Esophagus muscularis mucosa (tissue), 3 donors: ENCODE data around the gene GRIN2B.

ENCODE experiments used
- POLR2A ChIP-seq: fragments of 450-650 bp; IDR thresholded peaks from one replicate; pipeline ENCODE4 v1.6.1; 2017; ENCODE audit warnings: antibody characterized with exemption, moderate library complexity, mild to moderate bottlenecking, low read depth
- POLR2AphosphoS5 ChIP-seq, 2 donors: sonication (generic); formaldehyde crosslinking; IDR thresholded peaks; one replicate each; pipeline ENCODE4 v1.6.1; 2017; ENCODE audit warnings: antibody characterized with exemption in 2 of 2
- TF ChIP-seq, protein P1 (sequence below), 3 experiments: fragments of 200-600 bp in 2 of 3; fragments of 450-650 bp in 1 of 3; sonication (generic) in 2 of 3; IDR thresholded peaks; one replicate each; pipeline ENCODE4 v1.5.1; 2017 to 2019; ENCODE audit warnings: antibody characterized with exemption in 3 of 3, mild to moderate bottlenecking in 2 of 3, moderate library complexity in 1 of 3

DNA sequence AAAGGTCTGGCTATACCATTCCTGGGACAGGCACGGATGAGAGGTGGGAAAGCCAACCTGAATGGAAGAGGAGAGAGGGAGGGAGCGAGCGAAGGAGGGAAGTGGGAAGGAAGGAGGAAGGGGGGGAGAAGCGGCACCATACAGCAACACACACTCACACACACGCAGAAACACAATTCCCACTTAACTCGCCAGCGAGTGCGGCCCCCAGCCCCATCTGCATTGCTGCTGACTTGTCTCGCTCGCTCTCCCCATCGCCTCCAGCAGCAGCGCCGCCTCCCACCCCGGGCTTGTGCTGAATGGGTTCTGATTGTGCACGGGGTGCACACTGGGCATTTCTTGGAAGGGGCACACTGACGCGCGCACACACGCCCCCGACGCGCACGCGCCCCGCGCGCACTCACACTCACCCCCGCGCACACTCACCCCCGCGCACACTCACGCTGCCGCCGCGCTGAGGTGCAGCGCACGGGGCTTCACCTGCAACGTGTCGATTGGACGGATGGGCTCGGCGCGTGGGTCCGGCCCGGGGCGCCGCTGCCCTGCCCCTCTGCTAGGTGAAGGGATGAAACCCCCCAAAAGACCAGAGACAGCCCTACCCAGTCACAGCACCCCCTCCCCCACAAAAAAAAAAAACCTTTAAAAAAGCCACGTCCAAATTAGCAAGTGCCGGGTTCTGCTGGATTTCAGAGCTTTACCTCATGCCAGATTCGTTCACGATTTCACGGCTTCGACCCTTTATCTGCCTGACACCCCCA lies 685 bp downstream of the GRIN2B start:
- TF ChIP-seq POLR2A (no peak), POLR2AphosphoS5 (IDR thresholded peaks at IDR 0.05) (no peak)
- TF ChIP-seq, protein P1, sequence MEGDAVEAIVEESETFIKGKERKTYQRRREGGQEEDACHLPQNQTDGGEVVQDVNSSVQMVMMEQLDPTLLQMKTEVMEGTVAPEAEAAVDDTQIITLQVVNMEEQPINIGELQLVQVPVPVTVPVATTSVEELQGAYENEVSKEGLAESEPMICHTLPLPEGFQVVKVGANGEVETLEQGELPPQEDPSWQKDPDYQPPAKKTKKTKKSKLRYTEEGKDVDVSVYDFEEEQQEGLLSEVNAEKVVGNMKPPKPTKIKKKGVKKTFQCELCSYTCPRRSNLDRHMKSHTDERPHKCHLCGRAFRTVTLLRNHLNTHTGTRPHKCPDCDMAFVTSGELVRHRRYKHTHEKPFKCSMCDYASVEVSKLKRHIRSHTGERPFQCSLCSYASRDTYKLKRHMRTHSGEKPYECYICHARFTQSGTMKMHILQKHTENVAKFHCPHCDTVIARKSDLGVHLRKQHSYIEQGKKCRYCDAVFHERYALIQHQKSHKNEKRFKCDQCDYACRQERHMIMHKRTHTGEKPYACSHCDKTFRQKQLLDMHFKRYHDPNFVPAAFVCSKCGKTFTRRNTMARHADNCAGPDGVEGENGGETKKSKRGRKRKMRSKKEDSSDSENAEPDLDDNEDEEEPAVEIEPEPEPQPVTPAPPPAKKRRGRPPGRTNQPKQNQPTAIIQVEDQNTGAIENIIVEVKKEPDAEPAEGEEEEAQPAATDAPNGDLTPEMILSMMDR (IDR thresholded peaks at IDR 0.05) = no peak
